NCI-H1930 (cell line): Measurements from ENCODE around the gene SRGAP3.

ENCODE experiments used
- DNase-seq, 2 experiments: peaks; one replicate each; lab custom pipeline; 2025; lab: John Stamatoyannopoulos, UW

SRGAP3 gene

DNA sequence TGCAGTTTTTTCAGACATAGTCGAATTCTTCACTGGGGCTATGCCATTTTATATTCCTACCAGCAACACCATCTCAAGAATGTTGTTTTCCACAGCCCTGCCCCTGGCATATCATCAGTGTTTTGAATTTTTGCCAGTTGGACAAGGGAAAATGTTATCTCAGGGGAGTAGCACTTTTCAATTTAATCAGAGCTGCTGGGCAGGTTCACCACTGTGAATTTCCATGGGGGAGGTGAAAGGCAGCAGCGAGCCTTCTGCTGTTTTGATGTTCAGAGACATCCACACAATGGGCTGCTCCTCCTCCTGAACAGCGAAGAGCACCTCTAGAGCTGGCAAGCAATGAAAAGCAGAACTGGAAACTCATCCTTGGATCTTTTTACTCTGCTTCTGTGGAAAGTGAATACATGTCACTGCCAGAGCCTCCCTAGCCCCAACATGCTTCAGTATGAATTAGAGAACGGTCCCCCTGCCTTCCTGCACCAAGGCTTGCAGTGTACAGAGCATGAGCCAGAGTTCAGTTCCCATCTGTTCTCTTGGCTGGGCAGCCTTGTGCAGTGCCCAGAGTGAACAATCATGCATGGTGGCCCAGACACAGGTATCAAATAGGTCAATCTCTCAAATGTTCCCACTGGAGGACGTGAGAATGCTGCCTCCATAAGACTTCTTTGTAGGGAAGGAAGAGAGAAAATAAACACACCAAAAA is 230.0 kb downstream of the SRGAP3 start:
- DNase-seq, result no peak

DNA sequence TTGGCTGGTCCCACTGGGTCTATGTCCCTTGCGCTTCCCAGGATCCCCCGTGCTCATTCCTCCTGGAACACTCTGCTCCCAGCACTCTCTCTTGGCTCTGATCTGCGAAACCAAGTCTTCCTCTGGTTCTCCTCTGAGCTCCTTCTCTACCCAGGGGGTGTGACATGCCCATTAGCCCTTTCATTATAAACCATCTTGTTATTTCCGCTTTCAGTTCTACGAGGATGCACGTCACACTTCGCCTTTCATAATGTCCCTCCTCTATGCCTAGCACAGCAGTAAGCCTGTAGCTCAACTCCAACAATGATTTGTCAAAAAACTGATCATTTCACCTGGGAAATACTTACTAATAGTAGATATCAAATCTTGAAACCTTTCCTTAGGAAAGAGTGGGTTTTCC is 234.2 kb downstream of the SRGAP3 start:
- DNase-seq, result no peak

DNA sequence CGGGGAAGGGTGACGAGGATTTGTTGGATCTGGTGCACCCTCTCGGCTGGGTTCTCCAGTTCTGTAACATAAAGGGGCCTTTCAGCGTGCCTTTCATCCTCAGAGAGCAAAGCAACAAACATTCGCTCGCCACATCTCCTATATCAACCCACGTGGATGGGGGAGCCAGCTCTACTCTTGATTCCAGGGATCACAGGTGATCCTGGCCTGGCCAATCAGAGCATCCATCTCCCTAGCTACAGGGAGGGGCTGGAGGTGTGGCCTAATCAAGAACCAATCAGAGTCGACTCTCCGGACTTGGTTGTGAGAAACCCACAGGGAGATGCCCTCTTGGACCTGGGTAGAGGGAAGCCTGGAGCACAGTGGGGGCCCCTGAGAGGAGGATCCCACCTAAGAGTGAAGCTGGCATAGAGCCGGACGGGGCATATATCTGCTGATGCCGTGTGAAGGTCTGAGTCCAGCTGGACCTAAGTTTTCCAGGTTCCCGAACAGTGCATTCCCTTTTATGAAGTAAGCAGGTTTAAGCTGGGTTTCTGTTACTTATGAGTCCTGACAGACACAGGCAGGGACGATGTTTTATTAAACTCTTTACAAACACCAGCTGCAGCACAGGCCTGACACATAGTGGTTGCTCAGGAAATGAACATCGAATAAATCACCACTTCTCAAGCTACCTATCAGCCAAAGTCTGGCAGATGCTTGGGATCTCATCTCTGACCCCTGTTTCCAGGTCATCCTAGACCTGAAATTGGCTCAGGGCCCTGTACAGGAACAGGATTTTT is 235.5 kb downstream of the SRGAP3 start:
- DNase-seq, result no peak

- DNase-seq, result no peak
Observed at GRCh38 chr3:9012521-9012920, 236.9 kb downstream of the SRGAP3 start.

- DNase-seq, result no peak
Observed at GRCh38 chr3:9009976-9010545, 239.4 kb downstream of the SRGAP3 start.

- DNase-seq, result no peak
Observed at GRCh38 chr3:9008550-9009255, 240.7 kb downstream of the SRGAP3 start.

DNA sequence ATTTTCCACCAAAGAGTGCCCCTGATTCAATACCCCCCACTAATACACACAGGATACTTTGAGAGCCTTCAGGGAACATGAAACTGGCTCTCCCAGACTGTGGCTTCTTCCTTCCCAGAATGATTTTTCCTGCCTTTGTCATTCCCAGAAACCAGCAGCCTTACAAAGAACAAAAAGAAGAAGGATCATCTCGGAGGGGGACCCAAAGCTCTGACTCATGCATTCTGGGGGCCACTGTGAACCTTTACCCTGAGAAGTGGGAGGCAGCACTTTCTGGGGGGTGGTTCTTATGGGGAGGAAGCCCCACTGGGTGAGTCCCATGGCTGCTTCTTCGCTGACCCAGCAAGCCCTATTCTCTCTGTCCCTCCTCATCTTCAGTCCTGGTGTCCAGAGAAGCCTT is 241.5 kb downstream of the SRGAP3 start:
- no peak for DNase-seq

GRCh38 chr3:9007213-9007612 is 242.2 kb downstream of the SRGAP3 start:
- no peak for DNase-seq

- DNase-seq, result no peak
Observed at GRCh38 chr3:9000041-9000440, 249.4 kb downstream of the SRGAP3 start.

DNA sequence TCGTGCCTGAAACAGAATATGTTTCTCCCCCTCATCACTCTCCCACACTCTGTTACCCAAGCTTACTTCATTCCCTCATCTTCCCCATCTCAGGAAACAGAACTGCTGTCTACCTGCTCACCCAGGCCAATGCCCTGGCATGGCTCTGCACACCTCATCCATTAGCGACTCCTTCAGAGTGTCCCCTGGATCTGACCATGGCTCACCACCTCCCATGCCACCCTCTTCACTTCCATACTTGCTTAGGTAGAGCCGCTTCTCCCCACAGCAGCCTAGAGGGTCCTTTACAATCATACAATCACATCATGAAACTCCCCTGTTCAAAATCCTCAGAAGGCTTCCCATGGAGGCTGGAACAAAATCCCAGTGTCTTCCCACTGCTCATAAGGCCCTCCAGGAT is 252.3 kb downstream of the SRGAP3 start:
- no peak for DNase-seq

DNA sequence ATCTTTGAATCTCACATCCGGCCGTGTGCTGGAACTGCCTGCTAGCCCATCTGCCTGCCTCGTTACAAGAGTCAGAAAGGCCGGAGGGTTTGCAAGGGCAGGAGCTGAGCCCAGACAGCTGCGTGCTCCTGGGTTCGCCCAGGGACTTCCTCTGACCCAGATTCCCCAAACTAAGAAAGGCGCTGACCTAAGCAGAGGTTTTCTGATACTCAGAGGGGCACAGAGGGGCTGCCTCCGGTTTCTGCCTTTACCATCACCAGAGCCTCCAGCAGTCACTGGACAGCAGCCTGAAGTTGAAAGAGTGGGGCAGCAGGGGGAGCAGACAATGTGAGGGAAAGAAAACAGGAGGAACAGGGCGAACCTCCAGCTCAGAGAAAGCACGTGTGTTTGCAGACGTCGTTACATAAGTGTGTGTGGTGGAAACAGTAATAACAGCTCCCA is 252.7 kb downstream of the SRGAP3 start:
- no peak for DNase-seq

- DNase-seq, result no peak
Observed at GRCh38 chr3:8996216-8996615, 253.2 kb downstream of the SRGAP3 start.

- no peak for DNase-seq
Observed at GRCh38 chr3:8994226-8994625, 255.2 kb downstream of the SRGAP3 start.

- DNase-seq, result no peak
Observed at GRCh38 chr3:8993331-8993730, 256.1 kb downstream of the SRGAP3 start.

DNA sequence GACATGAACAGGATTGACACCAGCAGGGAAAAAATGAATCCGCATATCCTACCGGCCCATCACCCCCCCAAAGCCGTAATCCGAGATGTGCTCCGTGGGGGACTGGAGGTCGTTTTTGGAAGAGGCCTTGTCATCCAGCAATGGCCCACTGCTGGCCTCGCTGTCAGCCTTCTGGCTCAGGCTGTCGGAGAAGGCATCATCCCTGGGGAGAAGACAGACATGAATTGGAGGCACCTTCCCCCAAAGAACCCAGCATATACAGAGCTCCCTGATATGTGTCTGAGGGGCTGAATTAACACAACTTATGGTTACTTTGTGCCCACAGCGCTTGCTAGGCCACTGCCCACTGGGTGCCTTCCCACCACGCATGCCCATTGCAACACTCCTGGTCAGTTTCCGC is 256.6 kb downstream of the SRGAP3 start:
- no peak for DNase-seq

GRCh38 chr3:8992199-8992598 is 257.2 kb downstream of the SRGAP3 start:
- no peak for DNase-seq

GRCh38 chr3:8990266-8991215 is 258.9 kb downstream of the SRGAP3 start:
- no peak for DNase-seq

DNA sequence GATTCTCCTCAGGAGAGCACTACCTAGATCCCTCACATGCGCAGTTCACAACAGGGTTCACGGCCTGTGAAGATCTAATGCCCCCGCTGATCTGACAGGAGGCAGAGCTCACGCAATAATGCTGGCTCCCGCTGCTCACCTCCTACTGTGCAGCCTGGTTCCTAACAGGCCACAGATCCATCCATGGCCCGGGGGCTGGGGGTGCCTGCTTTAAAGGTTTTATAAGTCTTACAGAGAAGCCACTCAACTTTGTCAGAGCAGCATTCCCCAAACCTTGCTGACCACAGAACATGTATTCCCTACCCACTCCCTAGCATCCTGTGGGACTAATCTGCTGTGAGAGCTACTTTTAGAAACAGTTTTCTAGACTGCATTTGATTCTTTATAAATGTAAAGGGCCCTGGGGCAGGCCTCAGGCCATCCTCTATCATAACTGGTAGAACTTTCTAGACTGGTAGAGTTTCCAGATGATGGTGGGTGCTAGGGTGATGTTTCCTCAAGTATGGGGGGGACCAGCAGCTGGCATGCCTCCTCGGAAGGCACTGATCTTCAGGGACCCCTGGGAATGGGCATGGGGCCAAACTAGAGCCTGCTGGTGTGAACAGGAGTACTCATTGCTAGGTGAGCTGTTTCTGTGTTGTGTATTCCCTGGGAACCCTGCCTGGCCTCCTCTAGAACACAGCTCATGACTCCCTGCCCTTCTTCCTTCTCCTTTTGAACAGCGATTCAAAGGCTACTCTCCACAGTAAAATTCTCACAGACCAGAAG is 260.5 kb downstream of the SRGAP3 start:
- no peak for DNase-seq

DNA sequence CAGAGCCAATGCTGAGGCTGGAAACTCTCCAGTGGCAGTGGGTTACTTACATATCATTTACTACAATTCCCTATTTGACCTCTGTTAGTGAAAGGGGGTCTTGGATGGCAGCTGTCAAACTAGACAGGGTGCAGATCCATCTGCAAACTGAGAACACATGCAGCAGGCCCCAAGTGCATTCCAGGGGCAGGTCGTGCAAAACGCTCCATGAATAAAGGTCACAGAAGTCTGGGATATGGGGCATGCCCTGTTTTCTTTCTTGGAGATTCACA is 261.1 kb downstream of the SRGAP3 start:
- DNase-seq, result no peak

DNA sequence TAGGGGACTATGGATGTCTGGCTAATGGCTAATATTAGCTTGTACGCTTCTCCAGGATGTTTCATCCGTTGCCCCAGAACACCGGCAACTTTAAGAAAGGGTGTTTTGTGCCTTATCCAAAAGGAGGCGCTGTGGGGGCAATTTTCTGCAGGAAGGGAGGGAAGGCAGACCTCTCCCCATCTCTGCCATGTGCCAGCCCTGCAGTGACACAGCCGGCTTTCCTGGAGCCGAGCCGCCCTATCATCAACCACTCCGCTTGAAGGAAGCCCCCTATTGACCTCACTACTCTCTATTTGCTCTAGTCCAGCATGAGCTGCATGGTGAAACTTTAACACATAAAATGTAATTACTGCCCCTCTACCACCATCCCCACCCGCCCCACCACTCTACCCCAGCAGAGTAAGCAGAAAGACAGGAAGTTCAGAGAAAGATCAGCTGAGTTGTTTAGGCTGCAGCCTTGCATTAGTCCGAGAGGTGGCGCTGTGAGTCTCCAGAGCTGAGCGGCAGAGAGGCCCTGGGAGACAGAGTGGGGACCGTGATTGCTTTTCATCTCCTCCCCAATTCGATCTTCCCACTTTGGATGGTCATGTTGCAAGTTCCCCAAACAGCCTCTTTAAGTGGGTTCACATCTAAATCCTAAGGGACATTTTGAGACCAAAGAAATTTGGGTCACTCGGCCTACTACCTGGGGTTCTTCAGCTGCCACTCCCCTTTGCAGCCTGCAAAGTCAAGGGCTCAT is 261.6 kb downstream of the SRGAP3 start:
- DNase-seq, result peak in 1 of 2 experiments; percentile 25
